Testis (tissue), 2 donors: Measurements from ENCODE around the gene CFAP299.

Source experiments
- CTCF ChIP-seq, 3 experiments: fragments of 450-650 bp in 2 of 3; fragments of 200-600 bp in 1 of 3; sonication (generic) in 1 of 3; IDR thresholded peaks; one replicate each; pipeline ENCODE4 v1.5.1; 2016 to 2019; ENCODE audit warnings: antibody characterized with exemption in 3 of 3, mild to moderate bottlenecking in 2 of 3, moderate library complexity in 1 of 3
- POLR2A ChIP-seq: fragments of 450-650 bp; IDR thresholded peaks from one replicate; pipeline ENCODE4 v1.6.1; 2017; ENCODE audit warnings: antibody characterized with exemption, mild to moderate bottlenecking, moderate library complexity

- no peak for TF ChIP-seq CTCF (IDR thresholded peaks at IDR 0.05)
- no peak for TF ChIP-seq POLR2A
Measured at GRCh38 chr4:80876810-80877209, 541.3 kb downstream of the CFAP299 start.
